ENCODE data around the gene KCTD11.
A peak's percentile ranks its signal among the peaks of the same experiment; 100 is the strongest.
"Not testable (repeated sequence)": the region's sequence is repeated elsewhere in the genome, so short reads cannot be mapped to it uniquely, and the experiment has no call there.

The KCTD11 gene

GRCh38 chr17:7322520-7323194 lies 29.3 kb upstream of the KCTD11 start:
- no peak for DNase-seq (ENCODE audit: low read depth)

GRCh38 chr17:7323731-7324437 lies 28.1 kb upstream of the KCTD11 start:
- DNase-seq (ENCODE audit: low read depth), result peak; percentile 32

- no peak for DNase-seq (ENCODE audit: low read depth)
Measured at GRCh38 chr17:7324438-7324779, 27.6 kb upstream of the KCTD11 start.

DNA sequence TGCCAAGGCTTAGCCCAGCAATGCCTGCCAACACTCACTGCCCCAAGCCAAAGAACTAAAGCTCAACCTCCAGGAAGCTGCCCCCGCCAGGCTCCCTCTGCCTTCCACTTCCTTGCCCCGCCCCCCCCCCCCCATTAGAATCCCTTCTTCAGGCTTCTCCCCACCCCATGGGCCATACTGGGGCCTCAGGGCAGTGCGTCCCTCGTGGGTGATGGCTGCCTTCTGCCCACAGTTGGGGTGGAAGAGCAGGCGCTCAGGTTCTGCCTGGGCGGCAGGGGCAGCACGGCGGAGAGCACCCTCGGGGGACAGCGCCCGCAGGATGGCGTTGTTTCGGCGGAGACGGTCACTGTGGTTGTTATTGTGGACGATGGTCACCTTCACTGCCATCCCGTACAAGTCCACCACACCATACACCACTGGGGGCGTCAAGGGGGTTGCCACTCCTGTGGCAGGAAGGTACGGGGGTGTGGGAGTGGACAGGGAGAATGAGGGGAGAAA lies 26.9 kb upstream of the KCTD11 start:
- DNase-seq (ENCODE audit: low read depth), result no peak

DNA sequence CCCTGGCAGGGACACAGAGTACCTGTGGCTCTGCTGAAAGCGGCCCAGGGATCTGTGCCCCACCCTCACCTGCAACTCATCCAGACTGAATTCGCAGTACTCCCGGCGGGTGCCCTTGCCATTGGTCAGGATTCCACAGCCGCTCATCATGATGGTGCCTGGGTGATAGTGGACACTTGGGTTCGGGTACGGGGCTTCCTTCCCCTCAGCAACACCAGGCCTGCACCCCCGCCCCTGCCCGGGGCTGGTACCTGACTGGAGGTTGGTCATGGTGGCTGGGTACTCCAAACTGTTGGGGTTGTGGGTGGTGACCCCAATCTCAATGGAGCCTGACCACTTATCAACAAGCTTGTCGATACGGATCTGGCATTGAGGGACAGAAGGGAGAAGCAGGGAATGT lies 25.8 kb upstream of the KCTD11 start:
- DNase-seq (ENCODE audit: low read depth), result no peak

- DNase-seq (ENCODE audit: low read depth), result no peak
Measured at GRCh38 chr17:7327056-7327455, 24.9 kb upstream of the KCTD11 start.

DNA sequence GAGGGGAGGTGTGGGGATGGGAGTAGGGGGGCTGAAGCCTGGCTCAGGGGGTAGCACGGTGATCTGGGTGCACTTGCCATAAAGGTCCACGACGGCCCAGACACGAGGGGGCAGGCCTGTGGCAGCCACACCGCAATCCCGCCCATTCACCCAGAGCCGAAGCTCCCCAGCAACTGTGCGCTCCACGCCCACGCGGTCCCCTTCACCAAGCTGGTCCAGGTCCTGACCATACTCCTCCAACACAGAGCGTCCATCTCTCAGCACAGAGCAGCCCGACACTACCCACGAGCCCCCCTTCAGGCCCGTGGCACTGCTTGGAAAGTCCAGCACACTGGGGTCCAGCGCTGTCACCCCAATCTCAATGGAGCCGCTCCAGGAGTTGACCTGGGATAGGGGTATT lies 24.5 kb upstream of the KCTD11 start:
- DNase-seq (ENCODE audit: low read depth), result no peak

- no peak for DNase-seq (ENCODE audit: low read depth)
Measured at GRCh38 chr17:7328009-7328408, 24.0 kb upstream of the KCTD11 start.

DNA sequence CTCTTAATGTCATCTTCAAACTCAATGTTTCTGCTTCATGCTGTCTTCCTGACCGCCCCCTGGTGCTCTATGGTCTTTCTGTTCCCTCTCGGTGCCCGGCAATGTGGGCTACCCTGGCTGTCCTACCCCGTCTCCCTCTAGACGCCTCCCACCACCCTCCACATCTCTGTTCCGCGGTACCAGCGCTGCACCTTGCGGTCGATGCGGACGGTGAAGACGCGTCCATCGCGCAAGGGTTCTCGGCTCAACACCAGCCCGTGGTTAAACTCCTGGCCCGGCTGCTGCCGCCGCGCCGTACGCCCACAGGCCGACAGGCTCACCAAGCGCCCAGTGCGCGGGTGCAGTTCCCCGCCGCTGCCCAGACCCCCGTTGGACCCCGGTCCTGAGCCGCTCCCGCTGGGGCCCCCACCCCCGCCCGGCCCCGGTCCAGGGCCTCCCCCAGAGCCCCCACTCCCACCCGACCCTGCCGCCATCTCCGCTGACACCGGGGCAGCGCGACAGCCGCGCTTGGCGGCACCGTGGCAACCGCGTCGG lies 23.1 kb upstream of the KCTD11 start, which contains the start of gene NEURL4:
TSS of gene NEURL4 (minus strand) at position 496 of the 534 bp plus-strand sequence. CDS start at position 473, 23 bp downstream.
- DNase-seq (ENCODE audit: low read depth), result no peak

DNA sequence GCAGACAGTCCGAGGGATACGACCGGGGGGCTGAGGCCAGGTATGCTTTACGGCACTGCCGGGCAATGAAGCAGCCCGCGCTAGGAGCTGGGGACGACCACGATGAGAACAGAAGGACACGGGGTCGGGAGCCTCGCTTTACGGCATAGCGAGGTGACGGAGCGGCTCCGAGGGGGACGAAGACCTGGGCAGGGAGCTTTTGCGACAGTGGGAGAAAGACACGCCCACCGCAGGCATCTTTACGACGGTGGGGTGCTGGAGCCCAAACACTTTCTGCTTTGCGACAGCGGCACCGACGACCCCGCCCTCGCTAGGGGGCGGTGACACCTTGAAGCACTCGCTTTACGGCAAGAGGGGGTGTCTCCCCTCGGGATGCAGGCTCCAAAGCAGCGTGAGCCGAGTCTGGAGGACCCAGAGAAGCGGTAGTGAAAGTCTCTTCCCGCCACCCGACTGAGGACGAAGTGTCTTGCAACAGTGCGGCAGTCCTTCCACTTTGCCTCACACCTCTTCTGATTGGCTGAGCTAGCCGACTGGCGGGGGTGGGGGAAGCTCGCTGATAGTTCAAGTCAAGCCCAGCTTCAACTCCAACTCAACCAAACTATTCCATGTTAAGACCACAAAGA lies 22.5 kb upstream of the KCTD11 start:
- peak; percentile 98 for DNase-seq (ENCODE audit: low read depth)

DNA sequence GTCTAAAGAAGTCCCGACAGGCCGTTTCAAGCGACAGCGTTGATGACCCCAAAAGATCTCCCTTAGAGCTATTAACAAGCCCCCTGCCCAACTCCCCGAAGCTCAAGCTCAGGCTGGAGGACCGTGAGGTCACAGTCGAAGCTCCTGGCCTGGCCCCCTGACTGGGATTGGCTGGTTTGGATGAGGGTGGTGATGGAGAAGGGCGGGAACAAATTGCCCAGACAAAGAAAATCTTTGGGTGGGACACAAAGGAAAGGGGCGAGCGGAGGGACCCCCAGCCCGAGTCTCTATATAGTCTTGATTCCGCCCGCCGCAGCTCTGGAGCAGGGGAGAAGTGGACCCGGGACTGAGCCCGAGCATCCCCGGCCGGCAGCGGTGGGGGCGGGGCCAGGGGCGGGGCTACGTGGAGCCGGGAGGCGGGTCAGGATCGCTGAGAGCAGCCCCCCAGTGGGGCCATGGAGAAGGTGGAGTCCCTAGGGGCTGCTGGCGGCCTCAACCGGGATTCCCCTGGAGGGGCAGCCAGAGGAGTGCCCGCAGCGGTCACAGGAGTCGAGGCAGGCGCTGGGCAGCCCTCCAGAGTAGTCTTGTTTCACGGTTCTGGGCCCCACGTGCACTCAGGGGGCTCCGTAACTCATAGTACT lies 21.8 kb upstream of the KCTD11 start:
- DNase-seq (ENCODE audit: low read depth), result peak; percentile 86

DNA sequence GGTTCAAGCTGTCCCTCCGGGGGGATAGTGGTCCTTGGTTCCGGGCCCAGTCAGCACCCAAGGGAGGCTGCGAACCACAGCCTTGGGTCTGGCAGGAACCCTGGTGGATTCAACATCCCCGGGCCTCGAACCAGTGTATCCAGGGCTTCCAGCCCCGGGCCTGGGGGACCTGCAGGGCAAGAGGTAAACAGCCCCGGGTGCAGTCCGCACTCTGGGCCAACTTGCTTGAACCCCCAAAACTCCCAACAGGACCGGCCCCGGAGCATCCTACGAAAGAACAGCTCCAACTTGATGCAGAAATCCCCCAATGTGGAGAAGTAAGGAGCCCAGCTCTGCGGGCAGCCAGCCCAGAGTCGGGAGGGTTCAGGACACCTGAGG lies 21.3 kb upstream of the KCTD11 start:
- no peak for DNase-seq (ENCODE audit: low read depth)

DNA sequence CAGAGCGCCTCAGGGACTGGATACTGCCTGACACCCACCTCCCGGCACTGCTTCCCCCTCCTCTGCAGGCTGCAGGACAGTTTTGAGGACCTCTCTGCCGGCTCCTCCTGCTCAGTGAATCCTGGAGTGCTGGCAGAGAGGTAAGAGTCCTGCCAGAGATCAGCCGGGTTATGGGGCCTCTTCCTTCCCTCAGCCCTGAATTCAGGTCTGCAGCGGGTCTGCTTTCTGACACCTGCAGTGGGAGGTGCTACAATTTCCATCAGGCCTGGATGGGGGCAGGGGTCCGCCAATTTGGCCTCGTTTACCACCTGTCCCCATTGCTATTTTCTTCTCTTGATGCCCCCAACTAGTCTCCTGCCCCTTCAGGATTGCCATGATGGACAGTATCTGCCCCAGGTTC lies 19.9 kb upstream of the KCTD11 start:
- no peak for DNase-seq (ENCODE audit: low read depth)

DNA sequence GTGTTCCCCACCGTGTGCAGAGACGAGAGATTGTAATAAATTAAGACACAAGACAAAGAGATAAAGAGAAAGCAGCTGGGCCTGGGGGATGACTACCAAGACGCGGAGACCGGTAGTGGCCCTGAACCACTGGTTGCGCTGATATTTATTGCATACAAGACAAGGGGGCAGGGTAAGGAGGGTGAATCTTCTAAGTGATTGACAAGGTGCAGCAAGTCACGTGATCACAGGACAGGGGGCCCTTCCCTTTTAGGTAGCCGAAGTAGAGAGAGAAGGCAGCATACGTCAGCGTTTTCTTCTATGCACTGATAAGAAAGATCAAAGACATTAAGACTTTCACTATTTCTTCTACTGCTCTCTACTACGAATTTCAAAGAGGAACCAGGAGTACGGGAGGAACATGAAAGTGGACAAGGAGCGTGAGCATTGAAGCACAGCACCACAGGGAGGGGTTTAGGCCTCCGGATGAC lies 19.3 kb upstream of the KCTD11 start:
- not testable (repeated sequence) for DNase-seq (ENCODE audit: low read depth)

GRCh38 chr17:7334938-7335538 lies 16.9 kb upstream of the KCTD11 start:
- no peak for DNase-seq (ENCODE audit: low read depth)

GRCh38 chr17:7335765-7336164 lies 16.2 kb upstream of the KCTD11 start:
- not testable (repeated sequence) for DNase-seq (ENCODE audit: low read depth)

DNA sequence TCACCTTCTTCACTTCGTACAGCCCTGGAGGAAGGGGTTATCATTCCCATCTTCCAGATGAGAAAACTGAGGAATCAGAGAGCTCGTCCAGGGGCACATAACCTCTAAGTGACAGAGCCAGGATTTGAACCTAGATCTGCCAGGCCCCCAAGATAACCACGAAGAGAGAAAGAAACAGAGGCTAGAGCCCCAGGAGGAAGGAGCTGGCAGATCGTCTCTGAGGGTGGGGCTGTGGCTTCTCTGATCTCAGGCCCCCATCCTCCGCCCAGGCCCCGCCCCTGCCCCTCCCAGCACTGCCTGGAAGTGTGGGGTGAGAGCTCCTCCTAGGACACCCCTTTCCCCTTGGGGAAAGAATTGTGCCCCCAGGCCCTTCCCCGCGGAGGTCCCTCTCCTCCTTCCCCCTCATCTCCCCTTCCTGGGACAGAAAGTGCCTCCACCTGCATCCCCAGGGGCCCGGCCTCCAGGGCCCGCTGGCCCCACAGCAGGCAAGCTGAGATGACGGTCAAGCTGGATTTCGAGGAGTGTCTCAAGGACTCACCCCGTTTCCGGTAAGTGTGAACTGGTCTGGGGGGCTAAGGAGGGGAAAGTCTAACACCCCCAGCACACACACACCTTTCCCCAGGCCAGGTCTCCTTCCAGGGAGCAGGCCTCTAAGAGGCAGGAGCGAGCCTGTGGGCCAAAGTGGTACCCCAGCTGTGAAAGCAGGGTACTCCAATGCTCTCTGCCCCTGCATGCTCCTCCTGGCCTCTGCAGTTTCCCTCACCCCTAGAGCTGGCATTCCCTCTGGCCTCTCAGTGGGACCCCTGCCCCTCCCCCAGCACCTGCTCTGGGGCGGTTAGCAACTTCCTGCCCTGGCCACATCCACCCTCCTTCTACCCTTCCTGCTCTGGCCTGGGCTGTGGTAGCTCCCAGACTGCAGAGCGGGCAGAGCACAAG lies 15.5 kb upstream of the KCTD11 start, which contains the start of gene ACAP1:
TSS of gene ACAP1 (plus strand) at position 290 of the 936 bp plus-strand sequence. CDS start at position 496, 206 bp downstream.
- DNase-seq (ENCODE audit: low read depth), result no peak

- DNase-seq (ENCODE audit: low read depth), result not testable (repeated sequence)
Measured at GRCh38 chr17:7337600-7337999, 14.4 kb upstream of the KCTD11 start.

GRCh38 chr17:7340179-7340578 lies 11.8 kb upstream of the KCTD11 start:
- peak; percentile 48 for DNase-seq (ENCODE audit: low read depth)

DNA sequence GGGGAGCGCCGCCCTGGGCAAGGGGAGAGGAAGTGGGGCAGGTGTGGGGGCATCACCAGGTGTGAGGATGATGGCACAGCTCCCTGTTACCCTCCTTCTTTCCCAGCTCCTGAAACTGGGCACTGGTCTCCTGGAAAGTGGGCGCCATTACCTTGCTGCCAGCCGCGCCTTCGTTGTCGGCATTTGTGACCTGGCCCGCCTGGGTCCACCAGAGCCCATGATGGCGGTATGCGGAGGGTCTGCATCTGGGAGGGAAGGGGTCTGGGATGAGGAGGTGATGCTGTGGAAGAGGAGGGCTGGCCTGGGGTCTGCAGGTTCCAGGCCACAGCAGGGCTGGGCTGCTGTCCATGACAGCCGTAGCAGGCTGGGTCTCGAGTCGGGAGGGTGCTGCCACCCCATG lies 10.1 kb upstream of the KCTD11 start:
- DNase-seq (ENCODE audit: low read depth), result no peak

DNA sequence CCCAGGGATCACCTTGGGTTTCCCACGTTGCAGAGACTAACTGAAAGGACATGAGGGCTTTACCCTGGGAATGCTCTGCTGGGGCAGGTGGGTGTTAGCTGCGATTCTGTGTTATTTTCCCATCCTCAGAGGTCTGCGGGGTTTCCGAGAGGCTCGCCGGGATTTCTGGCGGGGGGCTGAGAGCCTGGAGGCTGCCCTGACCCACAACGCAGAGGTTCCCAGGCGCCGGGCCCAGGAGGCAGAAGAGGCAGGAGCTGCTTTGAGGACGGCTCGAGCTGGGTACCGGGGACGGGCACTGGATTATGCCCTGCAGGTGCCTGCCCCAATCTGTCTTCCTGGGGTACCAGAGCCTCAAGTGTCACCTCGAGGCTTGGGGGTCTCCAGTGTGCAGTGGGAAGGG lies 8.7 kb upstream of the KCTD11 start:
- no peak for DNase-seq (ENCODE audit: low read depth)

All from EH (cell line).